Measurements from ENCODE around the gene THAP10. TPM values are rescaled to one million over a fixed set of nuclear protein-coding genes. Genes with fewer than 3 reads are reported as not detected.

The THAP10 gene
- total RNA-seq, 1 experiment from 2014 or later = 2.5 TPM

GRCh38 chr15:70916531-70916930 is 24.3 kb upstream of the THAP10 start:
- no peaks in the 10 kb centered on the region for H3K27me3 Mint-ChIP-seq (ENCODE audit: low read depth)
- H2BK15ac ChIP-seq (ENCODE audit: low read depth, low read length) = no peak overlapping the region
- H3K27me3 ChIP-seq (ENCODE audit: insufficient read depth, low read length) = no peaks in the 10 kb centered on the region
- no peaks in the 10 kb centered on the region for H3K4me1 ChIP-seq (ENCODE audit: insufficient read depth, low read length)
- no peaks in the 10 kb centered on the region for H3K23me2 ChIP-seq (ENCODE audit: insufficient read length, low read depth, low read length, poor library complexity, severe bottlenecking)
- no peak overlapping the region for H3K56ac ChIP-seq (ENCODE audit: insufficient read length, low read depth, low read length)
- TF ChIP-seq CTCF (conservative IDR thresholded peaks at IDR 0.05) = no peak
- peak; percentile 30 for DNase-seq
- H3K18ac ChIP-seq (ENCODE audit: insufficient read length, low read depth, low read length) = no peak overlapping the region
- H3K14ac ChIP-seq (ENCODE audit: insufficient read depth, low read length) = no peak overlapping the region
- no peaks in the 10 kb centered on the region for H3K9me3 ChIP-seq (ENCODE audit: control insufficient read depth, low read depth, low read length)
- no peak overlapping the region for H3T11ph ChIP-seq (ENCODE audit: low read length)
- no peak overlapping the region for H2BK120ac ChIP-seq (ENCODE audit: low read depth, low read length, poor library complexity, severe bottlenecking)
- H3K9ac ChIP-seq (ENCODE audit: extremely low read depth, insufficient read length, low read length) = no peak overlapping the region
- H3K4me2 ChIP-seq (ENCODE audit: insufficient read depth, insufficient read length, low read length) = no peak overlapping the region
- H3K4ac ChIP-seq (ENCODE audit: low read depth, low read length) = no peak overlapping the region
- H2AFZ ChIP-seq (ENCODE audit: low read length) = no peak overlapping the region
- H3K36me3 Mint-ChIP-seq (ENCODE audit: insufficient read depth in 1 of 3, low read depth in 3 of 3) = no peaks in the 10 kb centered on the region
- no peak overlapping the region for H3K4me3 Mint-ChIP-seq
- H2BK5ac ChIP-seq (ENCODE audit: insufficient read length, low read length) = no peak overlapping the region
- no peaks in the 10 kb centered on the region for H3K4me1 Mint-ChIP-seq
- H3K79me2 ChIP-seq (ENCODE audit: insufficient read depth, low read length) = no peaks in the 10 kb centered on the region
- no peak overlapping the region for H3K27ac Mint-ChIP-seq
- no peaks in the 10 kb centered on the region for H3K9me3 Mint-ChIP-seq
- H2BK20ac ChIP-seq (ENCODE audit: low read depth, low read length, poor library complexity, severe bottlenecking) = no peak overlapping the region
- H3K27ac ChIP-seq (ENCODE audit: insufficient read length, low read depth, low read length) = no peak overlapping the region
- H4K91ac ChIP-seq (ENCODE audit: insufficient read length, low read depth, low read length) = no peak overlapping the region
- H4K5ac ChIP-seq (ENCODE audit: insufficient read length, low read depth, low read length) = no peak overlapping the region
- no peak overlapping the region for H3K23ac ChIP-seq (ENCODE audit: insufficient read length, low read depth, low read length)
- H3K79me1 ChIP-seq (ENCODE audit: insufficient read depth, low read depth, low read length, poor library complexity, severe bottlenecking) = no peaks in the 10 kb centered on the region
- no peak overlapping the region for H2AK5ac ChIP-seq (ENCODE audit: insufficient read length, low read length)
- H4K20me1 ChIP-seq (ENCODE audit: control insufficient read depth, insufficient read depth, insufficient read length) = no peaks in the 10 kb centered on the region
- no peak overlapping the region for H2BK12ac ChIP-seq (ENCODE audit: insufficient read length, low read depth, low read length)
- no CpG with 5 or more reads among the region's 10 CpGs for WGBS (ENCODE audit: extremely low coverage, insufficient read length, low lambda C conversion rate)
- H4K8ac ChIP-seq (replicated peaks; ENCODE audit: insufficient read length, low read depth, low read length) = no peak overlapping the region

Data from H9 (cell line).